Stimulated activated CD4-positive, alpha-beta T cell treated with anti-CD3 and anti-CD28 coated beads, Interleukin-12 subunit alpha, Interleukin-12 subunit beta, amount 100 ng/mL, for 4 hours (primary cell): Measurements from ENCODE around the gene GFER.

Experiments
- DNase-seq: peaks from one replicate; pipeline ENCODE4 v3.0.0-alpha.2; 2020

The GFER gene

GRCh38 chr16:1975432-1976215 is 8.4 kb upstream of the GFER start:
- DNase-seq, result no peak

GRCh38 chr16:1976216-1976520 is 7.8 kb upstream of the GFER start:
- DNase-seq, result no peak

- DNase-seq, result no peak
Observed at GRCh38 chr16:1976951-1977874, 6.8 kb upstream of the GFER start.

- DNase-seq, result no peak
Observed at GRCh38 chr16:1977875-1978268, 6.1 kb upstream of the GFER start.

- DNase-seq, result no peak
Observed at GRCh38 chr16:1978476-1979120, 5.4 kb upstream of the GFER start.

GRCh38 chr16:1979271-1980029 is 4.5 kb upstream of the GFER start:
- peak; percentile 48 for DNase-seq

GRCh38 chr16:1980030-1980769 is 3.8 kb upstream of the GFER start:
- DNase-seq, result no peak

GRCh38 chr16:1980770-1981087 is 3.3 kb upstream of the GFER start:
- no peak for DNase-seq

- no peak for DNase-seq
Observed at GRCh38 chr16:1981398-1981836, 2.6 kb upstream of the GFER start, which contains the start of gene NOXO1. Gene NOXO1, minus strand, starts transcription at chr16:1981469. Its CDS starts 290 bp downstream, at chr16:1981179.

- DNase-seq, result no peak
Observed at GRCh38 chr16:1982013-1982433, 2.0 kb upstream of the GFER start.

- DNase-seq, result no peak
Observed at GRCh38 chr16:1982991-1983543, 926 bp upstream of the GFER start.

- no peak for DNase-seq
Observed at GRCh38 chr16:1984347-1985225, 593 bp downstream of the GFER start.

GRCh38 chr16:1985466-1986150 is 1.6 kb downstream of the GFER start:
- no peak for DNase-seq

GRCh38 chr16:1987198-1987597 is 3.2 kb downstream of the GFER start:
- DNase-seq, result no peak

GRCh38 chr16:1989209-1990100 is 5.5 kb downstream of the GFER start, which contains the start of gene SYNGR3:
Gene SYNGR3, plus strand, starts transcription at chr16:1989970. Its CDS starts 133 bp downstream, at chr16:1990103.
- no peak for DNase-seq

- no peak for DNase-seq
Observed at GRCh38 chr16:1990101-1990350, 6.0 kb downstream of the GFER start.

- no peak for DNase-seq
Observed at GRCh38 chr16:1990351-1991134, 6.5 kb downstream of the GFER start.

- DNase-seq, result no peak
Observed at GRCh38 chr16:1991135-1991551, 7.2 kb downstream of the GFER start.
